SK-N-MC (cell line): ENCODE measurements around the gene UQCC5.

Source experiments
- EZH2 ChIP-seq: fragments of 200-600 bp; sonication (generic); IDR thresholded peaks from one replicate; pipeline ENCODE4 v1.6.1; 2017; ENCODE audit warnings: antibody characterized with exemption
- FOXP2 ChIP-seq: optimal IDR thresholded peaks from 2 replicates; pipeline ENCODE3; 2011; ENCODE audit warnings: mild to moderate bottlenecking, moderate library complexity; ENCODE audit not compliant: insufficient read depth; ENCODE audit errors: extremely low read length, control extremely low read depth
- POLR2AphosphoS5 ChIP-seq: IDR thresholded peaks from 2 replicates; pipeline ENCODE4 v1.6.1; 2012; ENCODE audit warnings: mild to moderate bottlenecking, low read depth, low read length, borderline replicate concordance

DNA sequence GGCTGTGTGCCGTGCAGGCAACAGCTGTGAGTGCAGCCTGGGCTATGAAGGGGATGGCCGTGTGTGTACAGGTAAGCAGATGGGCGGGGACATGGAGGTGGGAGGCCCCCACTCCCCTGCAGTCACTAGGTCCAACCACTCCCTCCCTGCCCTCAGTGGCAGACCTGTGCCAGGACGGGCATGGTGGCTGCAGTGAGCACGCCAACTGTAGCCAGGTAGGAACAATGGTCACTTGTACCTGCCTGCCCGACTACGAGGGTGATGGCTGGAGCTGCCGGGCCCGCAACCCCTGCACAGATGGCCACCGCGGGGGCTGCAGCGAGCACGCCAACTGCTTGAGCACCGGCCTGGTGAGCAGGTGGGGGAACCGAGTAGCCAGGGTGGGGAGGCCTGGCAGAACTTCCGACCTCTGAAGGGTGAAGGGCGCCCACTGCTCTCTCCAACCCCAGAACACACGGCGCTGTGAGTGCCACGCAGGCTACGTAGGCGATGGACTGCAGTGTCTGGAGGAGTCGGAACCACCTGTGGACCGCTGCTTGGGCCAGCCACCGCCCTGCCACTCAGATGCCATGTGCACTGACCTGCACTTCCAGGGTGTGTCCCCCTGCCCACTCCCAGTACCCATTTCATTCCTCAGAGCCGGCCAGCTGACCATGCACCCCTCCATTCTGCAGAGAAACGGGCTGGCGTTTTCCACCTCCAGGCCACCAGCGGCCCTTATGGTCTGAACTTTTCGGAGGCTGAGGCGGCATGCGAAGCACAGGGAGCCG is 14.3 kb upstream of the UQCC5 start:
- TF ChIP-seq POLR2AphosphoS5 (no peak), FOXP2 (no peak), EZH2 (no peak)
